Right hindlimb (tissue), 1 donor: Measurements from ENCODE around the gene STPG4.

ENCODE experiments used
- DNase-seq: peaks from one replicate; pipeline ENCODE4 v3.0.0-alpha.2; 2018

Gene STPG4

DNA sequence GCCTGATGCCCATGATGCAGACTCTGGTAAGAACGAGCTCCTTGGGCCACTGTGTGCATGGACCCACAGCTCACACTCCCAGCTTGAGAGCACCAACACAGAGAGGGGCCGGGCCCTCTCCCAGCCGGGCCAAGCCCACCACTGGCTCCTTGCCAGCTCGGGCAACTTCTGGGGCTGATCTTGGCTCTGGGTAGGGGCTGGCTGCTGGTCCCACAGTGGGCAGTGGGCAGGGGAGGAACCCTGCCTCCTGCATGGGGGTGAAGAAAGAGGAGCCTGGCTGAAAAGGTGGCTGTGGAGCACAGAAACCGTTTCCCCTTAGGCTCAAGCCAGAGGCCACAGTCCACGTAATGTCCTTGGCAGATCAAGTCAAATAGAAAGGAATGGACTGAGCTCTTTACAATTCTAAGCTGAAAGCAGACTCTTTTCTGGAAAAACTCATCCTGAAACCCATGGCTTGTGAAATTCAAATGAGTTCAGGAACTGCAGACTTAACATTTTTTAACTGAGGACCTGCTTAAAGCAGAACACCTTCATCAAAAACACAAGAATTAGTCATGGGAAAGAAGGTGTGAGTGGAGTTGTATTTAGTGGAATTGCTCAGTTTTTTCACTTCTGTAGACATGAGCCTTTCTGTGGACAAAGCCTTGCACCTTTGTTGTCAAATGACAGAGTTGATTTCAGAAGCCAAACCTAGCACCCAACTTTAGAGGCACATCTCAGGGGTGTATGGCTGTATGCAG lies 104.9 kb downstream of the STPG4 start:
- no peak for DNase-seq

DNA sequence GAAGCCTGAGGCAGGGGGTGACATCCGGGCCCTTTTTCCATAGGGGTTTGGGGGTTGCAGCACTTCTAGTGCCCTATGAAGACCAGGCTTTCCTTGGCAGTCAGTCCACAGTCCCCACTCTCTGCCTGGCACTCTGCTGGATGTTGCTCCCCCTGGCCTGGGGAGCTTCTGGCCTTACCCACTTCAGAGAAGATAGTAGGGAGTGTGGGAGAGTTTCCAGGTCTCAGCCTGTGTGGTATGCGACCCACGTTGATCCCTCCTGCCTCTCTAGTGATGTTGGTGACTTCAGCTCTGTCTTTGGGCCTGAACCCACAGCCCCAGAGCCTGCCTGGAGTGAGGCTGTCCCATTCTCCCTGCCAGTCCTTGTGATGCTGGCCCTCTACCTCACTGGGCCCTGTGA lies 105.6 kb downstream of the STPG4 start:
- no peak for DNase-seq

DNA sequence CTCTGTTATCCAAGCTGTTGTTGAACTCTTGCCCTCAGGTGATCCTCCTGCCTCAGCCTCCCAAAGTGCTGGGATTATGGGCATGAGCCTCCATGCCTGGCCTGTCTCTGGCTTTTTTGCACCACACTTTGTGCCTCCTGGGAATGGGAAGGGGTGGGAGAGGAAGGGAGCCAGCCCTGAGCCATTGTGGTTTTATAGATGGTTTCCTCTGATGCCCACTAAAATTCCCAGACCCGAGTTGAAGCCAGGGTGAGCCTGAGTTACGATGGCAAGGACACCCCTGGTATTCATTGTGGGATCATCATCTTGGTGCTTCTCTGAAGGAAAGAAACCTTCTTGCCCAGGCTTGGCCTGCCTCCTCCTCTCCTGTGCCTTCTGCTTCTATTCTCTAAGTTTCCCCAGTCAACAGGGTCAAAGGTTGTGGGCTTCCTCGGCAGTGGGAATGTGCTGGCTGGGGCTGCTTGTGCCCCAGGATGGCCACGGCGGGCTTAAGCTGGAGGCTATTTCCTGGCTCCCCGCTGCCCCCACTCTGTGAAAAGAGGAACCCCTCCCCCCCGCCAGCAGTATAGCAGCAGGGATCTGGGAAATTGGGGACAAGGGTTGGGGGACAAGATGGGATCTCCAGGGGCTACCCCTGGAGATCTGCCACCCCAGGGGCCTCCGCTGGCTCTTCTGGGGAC lies 106.2 kb downstream of the STPG4 start:
- no peak for DNase-seq

DNA sequence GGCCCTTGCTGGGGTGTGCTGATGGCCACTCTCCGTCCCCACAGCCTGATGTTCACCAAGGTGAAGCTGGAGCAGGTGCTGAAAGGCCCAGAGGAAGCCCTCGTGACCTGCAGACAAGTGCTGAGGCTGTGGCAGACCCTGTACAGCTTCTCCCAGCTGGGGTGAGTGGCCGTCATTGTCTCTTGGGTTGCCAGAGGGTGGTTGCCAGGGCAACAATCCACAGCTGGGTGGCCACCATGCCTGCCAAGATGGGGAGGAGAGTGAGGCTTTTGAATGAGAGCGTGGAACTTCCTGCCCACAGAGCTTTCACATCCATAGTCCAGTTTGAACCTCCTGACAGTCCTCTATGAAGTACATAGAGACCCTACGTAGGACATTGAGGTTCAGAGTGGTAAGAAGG lies 108.8 kb downstream of the STPG4 start:
- no peak for DNase-seq

DNA sequence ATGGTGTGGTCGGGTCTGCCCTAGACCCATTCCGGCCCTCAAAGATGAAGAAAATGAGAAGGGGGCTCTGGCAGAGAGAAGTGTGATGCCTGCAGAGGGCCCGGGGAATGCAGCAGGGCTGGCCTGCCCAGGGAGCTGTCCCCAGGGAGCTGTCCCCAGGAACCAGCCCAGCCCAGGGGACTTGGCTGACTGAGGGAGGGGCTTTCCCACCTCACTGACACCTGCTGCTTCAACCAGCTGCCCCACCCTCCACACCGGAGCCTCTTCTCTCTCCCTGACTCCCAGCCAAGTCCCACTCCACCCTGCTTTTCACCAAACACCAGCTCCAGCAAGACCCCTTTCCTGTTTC lies 111.2 kb downstream of the STPG4 start:
- DNase-seq: no peak

DNA sequence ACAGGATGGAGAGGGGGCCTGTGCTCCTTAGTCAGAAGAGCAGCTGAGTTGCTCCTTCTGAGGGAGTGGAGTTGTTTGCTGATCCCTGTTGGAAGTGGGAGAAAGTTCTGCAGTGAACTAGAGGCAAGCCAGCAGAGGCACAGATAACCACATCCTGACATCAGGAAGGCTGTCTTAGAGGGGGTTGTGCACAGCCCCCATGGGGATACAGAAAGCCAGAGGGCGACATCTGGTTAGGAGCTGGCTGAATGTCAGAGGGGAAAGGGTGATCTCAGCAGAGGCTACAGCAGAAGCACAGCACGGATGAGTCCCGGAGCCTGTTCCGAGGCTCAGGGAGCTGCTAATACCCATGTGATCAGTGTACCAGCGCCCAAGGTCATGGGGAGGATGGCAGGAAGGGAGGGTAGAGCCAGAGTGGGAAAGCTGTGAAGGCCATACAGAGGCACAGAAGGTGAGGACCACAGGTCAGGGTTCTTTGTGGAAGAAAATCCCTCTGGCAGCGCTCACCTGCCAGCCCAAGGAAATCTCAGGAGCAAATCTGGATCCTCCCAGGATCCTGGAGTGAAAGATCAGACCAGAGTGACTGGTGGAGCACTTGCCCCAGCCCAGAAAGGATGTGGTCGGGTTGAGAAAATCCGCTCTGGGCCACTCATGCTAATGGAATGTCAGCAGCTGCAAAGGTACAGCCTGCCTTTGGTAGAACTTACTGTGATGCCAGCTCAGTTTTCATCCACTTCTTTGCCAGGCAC lies 111.8 kb downstream of the STPG4 start:
- peak; percentile 68 for DNase-seq

DNA sequence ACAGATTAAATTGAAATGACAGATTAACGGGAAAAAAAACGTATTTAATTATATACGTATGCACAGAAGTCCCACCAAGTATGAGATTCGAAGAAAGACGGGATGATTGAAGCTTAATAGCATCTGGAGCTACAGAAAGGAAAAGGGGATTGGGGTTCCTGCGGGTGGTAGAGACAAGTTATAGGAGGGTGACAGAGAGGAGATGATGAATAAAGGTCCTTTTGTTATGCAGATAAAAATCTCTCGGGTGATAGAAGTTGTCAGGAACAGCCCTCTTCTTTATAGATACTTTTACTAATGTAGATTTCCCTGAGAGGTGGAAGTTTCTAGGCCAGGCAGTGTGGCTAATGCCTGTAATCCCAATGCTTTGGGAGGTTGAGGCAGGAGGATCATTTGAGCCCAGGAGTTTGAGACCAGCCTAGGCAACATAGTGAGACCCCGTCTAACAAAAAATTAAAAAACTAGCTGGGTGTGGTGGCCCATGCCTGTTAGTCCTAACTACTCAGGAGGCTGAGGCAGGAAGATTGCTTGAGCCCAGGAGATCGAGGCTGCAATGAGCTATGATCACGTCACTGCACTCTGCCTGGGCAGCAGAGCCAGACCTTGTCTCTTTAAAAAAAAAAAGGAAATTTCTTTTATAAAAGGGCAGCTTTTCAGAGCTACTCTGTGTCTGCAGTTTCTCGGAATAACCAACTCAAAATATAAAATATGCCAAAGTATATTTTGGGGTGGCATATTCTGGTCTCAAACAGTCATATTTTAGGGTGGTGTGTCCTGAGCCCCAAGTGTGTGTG lies 113.0 kb downstream of the STPG4 start:
- no peak for DNase-seq

DNA sequence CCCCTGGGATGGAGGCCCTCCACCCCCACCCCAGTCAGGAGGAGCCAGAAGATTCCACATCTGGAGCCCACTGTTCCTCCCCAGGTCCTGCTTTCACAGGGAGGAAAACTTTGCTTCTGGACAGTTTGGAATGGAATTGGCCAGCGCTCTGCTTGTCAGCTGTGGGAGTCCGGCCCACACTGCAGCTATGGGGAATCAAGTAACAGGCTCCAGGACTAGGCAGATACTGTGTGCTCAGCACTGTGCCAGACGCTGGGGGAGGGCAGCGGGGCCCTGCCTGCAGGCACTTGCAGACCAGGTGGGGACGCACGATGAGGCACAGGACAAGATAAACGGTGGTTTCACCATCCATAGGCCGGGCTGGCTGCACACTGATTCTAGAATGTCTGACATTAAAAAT lies 114.0 kb downstream of the STPG4 start:
- peak; percentile 81 for DNase-seq

DNA sequence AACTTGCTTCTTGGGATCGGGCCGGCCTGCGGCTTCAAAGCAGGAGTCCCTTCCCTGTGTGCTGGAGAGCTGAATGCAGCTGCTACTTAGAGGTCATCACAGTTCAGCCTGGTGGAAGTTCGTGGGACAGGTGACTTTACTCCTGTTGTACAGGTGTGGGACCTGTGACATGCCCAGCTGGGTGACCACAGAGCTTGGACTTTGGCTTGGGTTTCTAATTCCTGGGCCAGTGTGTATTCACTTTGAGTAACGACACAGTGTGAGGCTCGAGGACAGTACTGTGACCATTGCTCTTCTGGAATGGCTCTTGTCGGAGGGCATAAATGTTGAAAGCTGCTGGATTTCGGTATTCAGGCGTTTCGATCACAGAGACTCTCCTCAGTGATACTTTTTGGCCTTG lies 114.5 kb downstream of the STPG4 start:
- DNase-seq: no peak

DNA sequence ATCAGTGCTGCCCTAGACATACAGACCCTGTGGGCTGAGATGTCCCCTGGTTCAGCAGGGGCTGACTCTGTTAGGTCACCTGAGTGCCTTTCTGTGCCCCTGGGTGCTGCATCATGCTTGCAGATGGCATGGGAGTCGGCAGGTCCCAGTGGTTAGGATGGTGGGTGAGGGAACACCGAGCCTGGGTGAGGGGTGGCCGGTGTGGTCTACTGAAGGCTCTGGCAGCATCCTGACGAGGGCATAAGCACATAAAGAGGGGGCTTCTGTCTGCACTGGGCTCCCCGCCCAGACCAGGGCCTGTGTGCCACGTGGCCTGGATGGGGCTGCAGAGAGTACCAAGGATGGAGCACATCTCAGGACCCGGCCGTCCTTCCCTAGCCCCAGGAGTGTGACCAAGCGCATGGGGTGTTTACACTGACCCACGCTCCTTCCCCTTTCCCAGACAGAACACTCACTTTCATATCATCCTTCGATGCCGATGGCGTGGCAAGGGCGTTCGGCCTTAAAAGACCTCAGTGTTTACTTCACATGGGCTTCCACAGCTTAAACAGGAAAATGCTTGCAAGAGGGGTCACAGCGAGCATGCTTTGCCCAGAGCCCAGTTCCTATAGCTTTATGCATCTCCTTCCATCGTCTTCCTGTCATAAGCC lies 115.1 kb downstream of the STPG4 start:
- DNase-seq: no peak

DNA sequence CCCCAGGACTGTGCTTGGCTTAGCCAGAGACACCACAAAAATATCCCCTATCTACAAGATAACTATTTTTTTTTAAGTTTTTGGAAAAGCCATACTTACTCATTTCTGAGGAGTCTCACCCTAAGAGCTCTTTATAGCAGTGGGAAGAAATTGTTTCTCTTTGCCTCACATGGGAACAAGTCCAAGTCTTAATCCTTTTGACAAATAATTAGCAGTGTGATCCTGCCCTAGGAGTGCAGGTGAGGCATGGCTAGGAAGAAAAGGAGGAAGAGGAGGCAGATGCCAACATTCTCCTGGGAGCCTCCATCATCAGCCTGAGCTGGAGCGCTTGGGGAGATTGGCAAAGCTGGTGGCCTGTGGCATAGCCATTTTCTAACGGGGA lies 115.6 kb downstream of the STPG4 start:
- no peak for DNase-seq

DNA sequence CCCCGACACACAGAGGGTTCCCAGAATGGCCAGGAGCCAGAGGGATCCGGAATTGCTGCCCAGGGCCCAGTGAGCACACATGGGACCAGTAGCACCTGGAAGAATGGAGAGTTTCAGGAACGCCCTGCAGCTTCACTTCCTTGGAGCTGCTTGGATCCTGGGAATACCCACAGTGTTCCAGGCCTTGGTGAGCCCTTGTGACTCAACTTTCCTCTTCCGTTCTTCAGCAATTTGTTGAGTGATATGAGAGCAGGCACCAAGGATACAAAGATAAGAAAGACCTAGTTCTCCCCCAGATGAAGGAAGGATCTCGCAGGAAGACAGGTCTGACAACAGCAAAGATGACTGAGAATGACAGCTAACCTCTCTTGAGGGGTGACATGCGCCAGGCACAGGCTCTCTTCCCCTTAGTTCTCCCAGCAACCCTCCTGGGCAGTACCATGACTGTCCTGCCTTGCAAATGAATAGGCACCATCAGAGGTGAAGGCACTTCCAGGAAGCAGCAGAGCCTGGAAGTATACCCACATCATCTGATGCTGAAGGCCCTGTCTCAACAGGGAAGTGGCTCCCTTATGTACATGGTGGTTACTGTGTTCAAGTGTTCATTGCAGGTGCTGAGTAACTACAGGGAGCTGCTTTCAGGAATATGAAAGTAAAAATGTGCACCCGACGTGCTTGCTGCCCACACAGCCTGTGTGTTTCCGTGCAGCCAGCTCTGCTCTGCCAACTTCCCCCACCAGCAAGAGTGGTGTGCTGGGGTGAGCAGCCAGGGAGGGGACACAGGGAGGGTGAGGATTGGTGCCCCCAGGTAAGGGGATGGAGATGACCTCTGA lies 116.2 kb downstream of the STPG4 start:
- no peak for DNase-seq

DNA sequence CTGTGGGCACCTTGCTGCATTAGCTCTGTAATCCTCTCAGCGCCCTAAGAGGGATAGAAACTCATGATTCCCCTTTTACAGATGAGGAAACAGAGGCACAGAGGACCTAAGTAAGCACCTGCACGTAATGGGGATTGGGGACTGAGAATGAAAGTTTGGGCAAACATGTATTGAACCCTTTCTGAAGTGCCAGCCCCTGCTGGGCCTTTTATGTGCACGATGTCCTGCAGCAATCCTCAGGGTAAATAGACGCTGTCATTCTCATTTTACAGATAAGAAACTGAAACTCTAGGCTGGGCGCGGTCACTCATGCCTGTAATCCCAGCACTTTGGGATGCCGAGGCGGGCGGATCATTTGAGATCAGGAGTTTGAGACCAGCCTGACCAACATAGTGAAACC lies 117.4 kb downstream of the STPG4 start:
- DNase-seq: no peak
